Upper lobe of left lung (tissue), 6 donors: ENCODE measurements around the gene NAP1L3. TPM values are rescaled to one million over a fixed set of nuclear protein-coding genes. Genes with fewer than 3 reads are reported as not detected.

Experiments used
- ATAC-seq, 2 donors: fragments of 200-7000 bp; cut with Tn5 transposase; one replicate each; pipeline ENCODE4 v1.9.1; 2022; ENCODE audit warnings: mild to moderate bottlenecking in 2 of 2, moderate library complexity in 2 of 2; ENCODE audit not compliant: low FRiP score in 2 of 2
- DNase-seq, 2 donors: peaks; one replicate each; pipeline ENCODE4 v3.0.0-alpha.2; 2019 to 2020
- H3K27ac ChIP-seq, 4 donors: fragments of 200-600 bp; sonication (generic); one replicate each; pipeline ENCODE4 v1.5.1; 2016 to 2019
- H3K27me3 ChIP-seq, 4 donors: fragments of 200-600 bp; sonication (generic); one replicate each; pipeline ENCODE4 v1.5.1; 2017 to 2019
- H3K36me3 ChIP-seq, 4 donors: fragments of 200-600 bp; sonication (generic); one replicate each; pipeline ENCODE4 v1.5.1; 2016 to 2019
- H3K4me1 ChIP-seq, 4 donors: fragments of 200-600 bp; sonication (generic); one replicate each; pipeline ENCODE4 v1.5.1; 2018 to 2019
- H3K4me3 ChIP-seq, 4 donors: fragments of 200-600 bp; sonication (generic); one replicate each; pipeline ENCODE4 v1.5.1; 2017 to 2019; ENCODE audit warnings: mild to moderate bottlenecking in 2 of 4, moderate library complexity in 1 of 4
- H3K9me3 ChIP-seq, 4 donors: fragments of 200-600 bp; sonication (generic); one replicate each; pipeline ENCODE4 v1.5.1; 2018 to 2019
- CTCF ChIP-seq, 6 experiments: fragments of 450-650 bp in 4 of 6; fragments of 200-600 bp in 2 of 6; sonication (generic) in 2 of 6; IDR thresholded peaks; one replicate each; pipeline ENCODE4 v1.5.1; 2016 to 2019; ENCODE audit warnings: antibody characterized with exemption in 6 of 6
- EP300 ChIP-seq, 4 donors: sonication (generic); formaldehyde crosslinking; IDR thresholded peaks; one replicate each; pipeline ENCODE4 v1.5.1; 2017; ENCODE audit warnings: antibody characterized with exemption in 4 of 4, control low read depth in 2 of 4
- POLR2A ChIP-seq, 4 donors: fragments of 450-650 bp; IDR thresholded peaks; one replicate each; pipeline ENCODE4 v1.5.1; 2016 to 2017; ENCODE audit warnings: antibody characterized with exemption in 4 of 4, mild to moderate bottlenecking in 2 of 4
- POLR2AphosphoS5 ChIP-seq, 2 donors: sonication (generic); formaldehyde crosslinking; IDR thresholded peaks; one replicate each; pipeline ENCODE4 v1.5.1; 2017; ENCODE audit warnings: antibody characterized with exemption in 2 of 2
- WGBS, 2 donors: methylation state at CpG; one replicate each; pipeline ENCODE4 v1.1.5; 2017 to 2018; 5-methylcytosine and 5-hydroxymethylcytosine counted together
- total RNA-seq, 6 donors: library from RNA; depleted of rRNA in 4 of 6; stranded (reverse); fragments of >200 nt in 4 of 6; gene quantifications; one replicate each; pipeline versions ENCODE4 v1.1.0 to v1.2.1, GENCODE V29; 2016 to 2021
- donor health status: DM: no; HTN: no; CAD: no; lungs with moderate emphysema.
- donor health status: DM: no; HTN: yes; CAD: no; lungs with severe emphysema.

The NAP1L3 gene
- total RNA-seq, 6 donors from 2014 or later = 0.59 to 1.8 (median 0.76) TPM; not detected in 1

GRCh38 chrX:93673869-93674271 lies 492 bp upstream of the NAP1L3 start, which contains the start of gene FAM133A:
Gene FAM133A (plus strand): TSS chrX:93674206. CDS start chrX:93709420, 35,214 bp downstream.
- no peak for DNase-seq
- peak in 1 of 2 donors; percentile 84 for ATAC-seq
- H3K36me3 ChIP-seq = no peaks in the 10 kb centered on the region
- no peaks in the 10 kb centered on the region for H3K9me3 ChIP-seq
- H3K27me3 ChIP-seq = no peaks in the 10 kb centered on the region
- peaks cover 0 to 12% (median 3%) of the 10 kb centered on the region in 4 donors for H3K4me1 ChIP-seq
- WGBS, 2 donors = 1 to 7% methylated on average over 11 of the region's 11 CpGs
- H3K27ac ChIP-seq = peak within 1 kb of the TSS in 2 of 4 donors; percentile 13 to 42
- peak within 1 kb of the TSS; percentile 13 to 61 (median 48) for H3K4me3 ChIP-seq
- TF ChIP-seq EP300 (IDR thresholded peaks at IDR 0.05) (no peak), POLR2AphosphoS5 (IDR thresholded peaks at IDR 0.05) (no peak), POLR2A (IDR thresholded peaks at IDR 0.05) (no peak), CTCF (IDR thresholded peaks at IDR 0.05) (no peak)

GRCh38 chrX:93660575-93660974 lies 12.8 kb downstream of the NAP1L3 start:
- ATAC-seq (no peak), DNase-seq (no peak)
- Histone ChIP-seq H3K9me3 (no peaks in the 10 kb centered on the region), H3K36me3 (no peaks in the 10 kb centered on the region), H3K4me1 (no peaks in the 10 kb centered on the region), H3K27me3 (no peaks in the 10 kb centered on the region), H3K27ac (no peak overlapping the region), H3K4me3 (no peak overlapping the region)
- 96% methylated on average over 6 of the region's 7 CpGs; no CpG with 5 or more reads in 1 of the 2 donors for WGBS, 2 donors
- TF ChIP-seq CTCF (IDR thresholded peaks at IDR 0.05) (no peak), EP300 (IDR thresholded peaks at IDR 0.05) (no peak), POLR2A (IDR thresholded peaks at IDR 0.05) (no peak), POLR2AphosphoS5 (IDR thresholded peaks at IDR 0.05) (no peak)

GRCh38 chrX:93649381-93649780 lies 24.0 kb downstream of the NAP1L3 start:
- H3K36me3 ChIP-seq = no peaks in the 10 kb centered on the region
- H3K4me3 ChIP-seq = no peak overlapping the region
- DNase-seq (no peak), ATAC-seq (no peak)
- peaks cover 0 to 5% (median 0%) of the 10 kb centered on the region in 4 donors for H3K9me3 ChIP-seq
- H3K4me1 ChIP-seq = no peaks in the 10 kb centered on the region
- no peak overlapping the region for H3K27ac ChIP-seq
- no peak for TF ChIP-seq POLR2AphosphoS5 (IDR thresholded peaks at IDR 0.05)
- no peak for TF ChIP-seq CTCF (IDR thresholded peaks at IDR 0.05)
- TF ChIP-seq POLR2A (IDR thresholded peaks at IDR 0.05) = no peak
- TF ChIP-seq EP300 (IDR thresholded peaks at IDR 0.05) = no peak
- H3K27me3 ChIP-seq = no peaks in the 10 kb centered on the region
- WGBS, 2 donors = 63% methylated on average over 1 of the region's 1 CpG; no CpG with 5 or more reads in 1 of the 2 donors

- Histone ChIP-seq H3K27me3 (no peaks in the 10 kb centered on the region), H3K4me3 (no peak overlapping the region), H3K9me3 (no peaks in the 10 kb centered on the region), H3K27ac (no peak overlapping the region), H3K36me3 (no peaks in the 10 kb centered on the region), H3K4me1 (no peaks in the 10 kb centered on the region)
- no peak for ATAC-seq
- no peak for DNase-seq
- 81 to 83% methylated on average over 1 to 2 of the region's 2 CpGs for WGBS, 2 donors
- TF ChIP-seq POLR2AphosphoS5 (IDR thresholded peaks at IDR 0.05) = no peak
- TF ChIP-seq EP300 (IDR thresholded peaks at IDR 0.05) = no peak
- TF ChIP-seq CTCF (IDR thresholded peaks at IDR 0.05) = no peak
- TF ChIP-seq POLR2A (IDR thresholded peaks at IDR 0.05) = no peak
These were observed 35.8 kb downstream of the NAP1L3 start for GRCh38 chrX:93637591-93637990.

Other genes with a start within 250 kb of the NAP1L3 start
- under 1 TPM in 1 of 6 donors, not detected in 5; 0.07 TPM for gene FAM133A, start 628 bp upstream of the NAP1L3 start, total RNA-seq